Measurements from ENCODE around the gene CASP8AP2.
"Not testable (repeated sequence)": the region's sequence is repeated elsewhere in the genome, so short reads cannot be mapped to it uniquely, and the experiment has no call there.

The CASP8AP2 gene

DNA sequence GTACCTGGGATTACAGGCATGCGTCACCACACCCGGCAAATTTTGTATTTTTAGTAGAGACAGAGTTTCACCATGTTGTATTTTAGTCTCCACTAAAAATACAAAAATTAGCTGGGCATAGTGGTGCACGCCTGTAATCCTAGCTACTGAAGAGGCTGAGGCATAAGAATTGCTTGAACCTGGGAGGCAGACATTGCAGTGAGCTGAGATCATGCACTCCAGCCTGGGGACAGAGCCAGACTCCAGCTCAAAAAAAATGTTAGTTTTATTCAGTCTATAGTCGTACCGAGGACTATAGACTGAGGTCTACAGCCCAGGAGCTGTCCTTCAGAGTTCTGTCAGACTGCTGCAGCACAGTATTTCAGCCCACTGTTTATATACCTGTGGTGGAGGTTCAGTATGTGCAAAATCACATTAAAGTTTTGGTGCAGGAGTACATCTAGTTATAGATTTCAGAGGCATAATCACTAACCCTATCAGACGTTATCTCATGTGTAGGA lies 3.6 kb upstream of the CASP8AP2 start:
- peak; percentile 39 for DNase-seq

DNA sequence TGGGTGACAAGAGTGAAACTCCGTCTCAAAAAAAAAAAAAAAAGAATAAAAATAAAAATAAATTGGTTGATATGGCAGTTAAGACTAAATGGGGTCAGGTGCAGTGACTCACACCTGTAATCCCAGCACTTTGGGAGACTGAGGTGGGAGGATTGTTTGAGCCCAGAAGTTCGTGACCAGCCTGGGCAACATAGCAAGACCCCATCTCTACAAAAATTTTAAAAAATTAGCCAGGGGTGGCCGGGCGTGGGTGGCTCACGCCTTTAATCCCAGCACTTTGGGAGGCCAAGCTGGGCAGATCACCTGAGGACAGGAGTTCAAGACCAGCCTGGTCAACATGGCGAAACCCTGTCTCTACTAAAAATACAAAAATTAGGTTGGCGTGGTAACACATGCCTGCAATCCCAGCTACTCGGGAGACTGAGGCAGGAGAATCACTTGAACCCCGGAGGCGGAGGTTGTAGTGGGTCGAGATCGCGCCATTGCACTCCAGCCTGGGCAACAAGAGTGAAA lies 1.1 kb upstream of the CASP8AP2 start:
- not testable (repeated sequence) for DNase-seq

DNA sequence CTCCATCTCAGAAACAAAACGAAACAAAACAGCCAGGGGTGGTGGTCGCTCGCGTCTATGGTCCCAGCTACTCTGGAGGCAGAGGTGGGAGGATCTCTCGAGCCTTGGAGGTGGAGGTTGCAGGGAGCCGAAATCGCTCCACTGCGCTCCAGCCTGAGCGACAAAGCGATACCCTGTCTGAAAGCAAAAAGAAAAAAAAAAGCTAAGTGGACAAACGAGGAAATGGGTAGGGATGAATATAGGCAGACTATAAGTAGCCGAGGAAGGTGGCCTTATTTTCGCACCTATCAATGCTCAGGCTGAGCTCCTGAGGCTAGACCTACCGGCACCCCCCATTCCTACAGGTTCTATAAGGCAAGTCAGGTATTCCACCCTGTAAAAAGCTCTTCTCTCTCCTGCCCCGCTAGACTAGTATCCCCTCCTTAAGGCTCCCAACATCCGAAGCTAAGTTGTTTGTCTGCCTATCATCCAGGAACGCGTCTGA lies 650 bp upstream of the CASP8AP2 start:
- DNase-seq, result no peak

DNA sequence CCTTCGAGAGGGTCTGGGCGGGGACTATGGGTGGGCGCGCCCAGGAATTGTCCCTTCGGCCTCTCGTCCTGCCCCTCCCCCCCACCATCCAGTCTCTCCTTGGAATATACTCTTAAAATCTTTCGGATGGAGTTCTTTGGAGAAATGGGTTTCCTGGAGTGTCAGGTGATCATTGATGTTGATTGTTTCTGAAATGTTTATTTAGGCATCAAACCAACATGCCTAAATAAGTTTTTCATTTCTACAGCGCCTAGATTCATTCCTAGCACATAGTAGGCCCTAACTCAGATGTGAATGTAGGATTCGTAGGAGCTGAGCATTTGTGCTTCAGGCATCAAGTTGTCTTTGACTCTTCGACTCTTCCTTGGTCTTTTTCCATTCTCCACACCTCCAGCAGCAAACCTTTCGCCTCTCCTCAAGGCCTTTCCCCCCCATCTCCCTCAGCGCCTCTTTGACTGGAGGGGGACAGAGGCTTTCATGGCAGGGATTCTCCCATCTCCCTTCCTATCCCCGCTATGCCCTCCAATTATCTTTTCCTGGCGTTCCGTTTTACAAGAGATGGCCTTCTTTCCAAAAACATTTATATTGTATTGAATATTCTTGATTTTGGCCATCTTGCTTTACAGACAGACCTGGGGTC lies 610 bp downstream of the CASP8AP2 start:
- no peak for DNase-seq

DNA sequence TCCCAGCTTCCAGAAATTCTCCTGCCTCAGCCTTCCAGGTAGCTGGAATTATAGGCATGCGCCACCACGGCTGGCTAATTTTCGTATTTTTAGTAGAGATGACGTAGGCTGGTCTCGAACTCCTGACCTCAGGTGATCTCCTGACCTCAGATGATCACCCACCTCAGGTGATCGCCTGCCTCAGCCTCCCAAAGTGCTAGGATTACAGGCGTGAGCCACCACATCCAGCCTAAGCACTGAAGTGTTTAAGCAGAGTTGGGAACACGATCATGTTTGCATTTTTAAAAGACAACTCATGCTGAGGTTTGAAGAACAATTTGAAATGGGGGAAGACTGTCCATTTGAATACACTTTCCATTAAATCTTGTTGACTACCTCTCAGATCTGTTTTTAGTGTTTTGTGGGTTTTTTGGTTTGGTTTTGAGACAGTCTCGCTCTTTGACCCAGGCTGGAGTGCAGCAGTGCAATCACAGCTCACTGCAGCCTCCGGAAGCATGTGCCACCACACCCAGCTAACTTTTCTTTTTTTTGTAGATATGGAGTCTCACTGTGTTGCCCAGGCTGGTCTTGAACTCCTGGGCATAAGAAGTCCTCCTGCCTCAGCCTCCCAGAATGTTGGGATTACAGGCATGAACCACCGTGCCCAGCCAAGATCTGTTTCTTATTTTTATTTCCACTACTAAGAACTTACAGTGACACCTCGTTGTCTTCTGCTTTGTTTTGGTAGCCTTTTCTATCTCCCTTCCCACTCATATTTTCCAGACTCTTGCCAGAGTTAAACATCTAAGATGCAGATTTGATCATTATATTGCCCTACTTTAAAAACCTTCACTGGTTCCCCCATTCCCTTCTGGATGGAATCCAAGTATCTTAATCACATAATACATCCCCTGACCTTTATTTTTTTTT lies 5.5 kb downstream of the CASP8AP2 start:
- peak; percentile 8 for DNase-seq

DNA sequence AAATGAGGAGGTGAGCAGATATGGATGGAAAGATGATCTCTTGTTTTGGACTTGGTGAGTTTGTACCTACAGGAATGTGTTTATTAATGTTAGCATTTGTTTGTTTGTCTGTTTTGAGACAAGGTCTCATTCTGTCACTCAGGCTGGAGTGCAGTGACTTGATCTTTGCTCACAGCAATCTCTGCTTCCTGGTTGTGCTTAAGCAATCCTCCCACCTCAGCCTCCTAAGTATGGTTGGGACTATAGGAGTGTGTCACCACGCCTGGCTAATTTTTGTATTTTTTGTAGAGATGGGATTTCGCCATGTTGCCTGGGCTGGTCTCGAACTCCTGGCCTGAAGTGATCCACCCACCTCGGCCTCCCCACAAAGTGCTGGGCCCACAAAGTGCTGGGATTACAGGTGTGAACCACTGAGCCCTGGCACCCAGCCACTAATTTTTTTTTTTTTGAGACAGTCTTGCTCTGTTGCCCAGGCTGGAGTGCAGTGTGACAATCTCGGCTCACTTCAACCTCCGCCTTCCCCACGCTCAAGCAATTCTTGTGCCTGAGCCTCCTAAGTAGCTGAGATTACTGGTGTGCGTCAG lies 7.1 kb downstream of the CASP8AP2 start:
- no peak for DNase-seq

DNA sequence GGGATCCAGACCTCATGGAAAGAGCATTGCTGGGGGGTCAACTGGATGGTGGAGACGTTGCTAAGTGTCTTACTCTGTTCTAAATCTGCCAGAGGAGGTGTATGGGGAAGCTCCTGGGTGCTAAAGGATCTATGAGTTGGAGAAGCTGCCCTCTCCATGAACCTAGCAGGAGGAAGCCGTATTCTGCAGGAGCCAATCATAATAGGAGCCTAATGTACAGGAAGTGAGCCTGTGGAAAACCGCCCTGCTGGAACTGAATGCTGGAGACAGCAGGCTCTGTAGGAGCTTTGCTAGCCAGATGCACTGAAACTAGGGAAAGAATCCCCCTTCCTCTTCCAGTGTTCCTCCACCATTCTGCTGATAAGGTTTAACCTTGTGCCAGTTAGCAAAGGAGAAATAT lies 10.9 kb downstream of the CASP8AP2 start:
- DNase-seq, result peak; percentile 53

DNA sequence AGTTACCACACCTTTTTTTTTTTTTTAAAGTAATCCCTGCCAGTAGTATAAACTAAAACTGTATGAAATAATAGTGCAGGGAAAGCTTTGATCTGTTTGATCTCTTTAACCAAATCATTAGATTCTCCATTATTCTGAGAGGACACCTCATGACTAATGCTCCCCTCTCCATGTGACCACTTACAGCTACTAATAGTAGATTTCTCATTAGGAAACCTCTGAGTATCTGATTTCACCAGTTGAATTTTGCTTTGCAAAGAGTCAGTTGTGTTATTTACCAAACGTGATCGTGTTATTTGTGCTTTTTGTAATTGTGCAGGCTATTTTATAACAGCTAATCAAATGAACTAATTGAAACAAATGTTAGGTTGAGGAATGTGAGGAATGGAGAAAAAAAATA lies 12.5 kb downstream of the CASP8AP2 start:
- no peak for DNase-seq

DNA sequence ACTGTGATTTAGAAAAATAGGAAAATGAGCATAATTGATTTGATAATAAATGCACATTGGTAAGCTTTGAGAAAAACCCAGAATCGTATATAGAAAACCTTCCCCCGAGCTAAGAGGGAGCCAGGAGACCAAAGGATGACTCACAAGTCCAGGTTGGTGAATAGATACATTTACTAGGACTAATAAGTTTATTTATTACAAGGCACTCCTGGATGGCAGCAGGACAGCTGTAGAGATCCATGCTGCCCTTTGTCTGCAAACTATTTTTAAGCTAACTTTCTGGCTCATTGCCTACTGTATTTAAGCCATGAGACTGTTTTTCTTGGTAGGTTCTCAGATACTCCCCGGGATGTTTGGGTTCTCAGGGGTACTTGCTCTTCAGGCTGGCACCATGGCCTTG lies 13.4 kb downstream of the CASP8AP2 start:
- DNase-seq, result peak; percentile 28

DNA sequence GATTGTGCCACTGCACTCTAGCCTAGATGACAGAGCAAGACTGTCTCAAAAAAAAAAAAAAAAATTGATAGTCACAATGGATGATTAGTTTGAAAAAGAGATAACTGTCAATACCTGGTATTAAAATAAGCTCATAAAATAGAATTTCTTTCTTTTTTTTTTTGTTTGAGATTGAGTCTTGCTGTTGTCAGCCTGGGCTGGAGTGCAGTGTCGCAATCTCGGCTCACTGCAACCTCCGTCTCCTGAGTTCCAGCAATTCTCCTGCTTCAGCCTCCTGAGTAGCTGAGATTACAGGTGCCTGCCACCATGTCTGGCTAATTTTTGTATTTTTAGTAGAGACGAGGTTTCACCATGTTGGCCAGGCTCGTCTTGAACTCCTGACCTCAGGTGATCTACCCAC lies 17.8 kb downstream of the CASP8AP2 start:
- not testable (repeated sequence) for DNase-seq

DNA sequence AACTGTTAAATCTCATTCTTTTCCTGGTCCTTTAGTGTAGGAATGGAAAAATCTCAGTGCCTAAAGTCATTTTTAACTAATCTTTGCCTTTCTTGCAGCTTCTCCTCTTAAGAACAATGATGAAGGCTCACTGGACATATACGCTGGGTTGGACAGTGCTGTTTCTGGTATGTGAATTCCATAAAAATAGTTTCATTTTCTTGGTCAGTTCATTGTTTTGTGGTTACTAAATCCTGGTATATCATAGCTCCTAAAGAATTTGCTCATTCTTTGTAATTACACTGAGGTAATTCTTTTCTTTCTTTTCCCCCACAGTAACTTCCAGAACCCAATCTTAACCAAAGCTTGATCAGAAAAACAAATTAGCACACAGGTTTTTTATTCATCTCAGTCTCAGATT lies 23.4 kb downstream of the CASP8AP2 start:
- peak; percentile 27 for DNase-seq

DNA sequence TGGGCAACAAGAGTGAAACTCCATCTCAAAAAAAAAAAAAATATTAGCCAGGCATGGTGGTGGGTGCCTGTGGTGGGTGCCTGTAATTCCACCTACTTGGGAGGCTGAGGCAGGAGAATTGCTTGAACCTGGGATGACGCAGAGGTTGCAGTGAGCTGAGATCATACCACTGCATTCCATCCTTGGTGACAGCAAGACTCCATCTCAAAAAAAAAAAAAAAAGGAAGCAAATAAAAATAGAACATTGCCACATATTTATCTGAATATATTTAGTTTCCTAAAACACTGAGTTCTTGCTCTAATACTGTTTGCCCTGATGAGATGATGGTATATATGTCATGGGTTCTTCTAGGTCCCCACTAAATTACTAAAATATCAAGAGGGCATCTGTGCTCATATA lies 28.4 kb downstream of the CASP8AP2 start:
- DNase-seq, result no peak

DNA sequence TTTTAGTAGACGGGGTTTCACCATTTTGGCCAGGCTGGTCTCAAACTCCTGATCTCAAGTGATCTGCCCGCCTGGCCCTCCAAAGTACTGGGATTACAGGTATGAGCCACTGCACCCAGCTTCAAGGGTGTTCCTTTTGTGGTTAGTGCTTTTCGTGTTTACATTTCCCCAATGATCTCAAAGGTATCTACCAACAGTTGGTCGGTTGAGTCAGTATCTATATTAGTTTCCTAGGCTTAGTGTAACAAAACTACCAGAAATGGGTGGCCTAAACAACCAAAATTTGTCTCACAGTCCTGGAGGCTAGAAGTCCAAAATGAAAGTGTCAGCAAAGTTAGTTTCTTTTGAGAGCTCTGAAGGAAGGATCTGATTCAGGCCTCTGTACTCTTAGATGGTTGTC lies 30.1 kb downstream of the CASP8AP2 start:
- no peak for DNase-seq

DNA sequence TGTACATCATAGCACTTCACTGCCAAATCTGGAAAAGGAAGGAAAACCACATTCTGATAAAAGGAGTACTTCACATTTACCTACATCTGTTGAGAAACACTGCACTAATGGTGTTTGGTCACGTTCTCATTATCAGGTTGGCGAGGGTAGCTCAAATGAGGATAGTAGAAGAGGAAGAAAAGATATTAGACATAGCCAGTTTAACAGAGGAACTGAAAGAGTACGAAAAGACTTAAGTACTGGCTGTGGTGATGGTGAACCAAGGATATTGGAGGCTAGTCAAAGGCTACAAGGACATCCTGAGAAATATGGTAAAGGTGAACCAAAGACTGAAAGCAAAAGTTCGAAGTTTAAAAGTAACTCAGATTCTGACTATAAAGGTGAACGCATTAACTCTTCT lies 32.6 kb downstream of the CASP8AP2 start:
- no peak for DNase-seq

DNA sequence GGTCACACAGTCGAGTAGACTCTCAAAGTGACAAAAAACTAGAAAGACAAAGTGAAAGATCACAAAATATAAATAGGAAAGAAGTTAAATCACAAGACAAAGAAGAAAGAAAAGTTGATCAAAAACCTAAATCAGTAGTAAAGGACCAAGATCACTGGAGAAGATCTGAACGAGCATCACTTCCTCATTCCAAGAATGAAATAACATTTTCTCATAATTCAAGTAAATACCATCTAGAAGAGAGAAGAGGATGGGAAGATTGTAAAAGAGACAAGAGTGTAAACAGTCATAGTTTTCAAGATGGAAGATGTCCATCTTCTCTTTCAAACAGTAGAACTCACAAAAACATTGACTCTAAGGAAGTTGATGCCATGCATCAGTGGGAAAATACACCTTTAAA lies 33.0 kb downstream of the CASP8AP2 start:
- DNase-seq, result no peak

DNA sequence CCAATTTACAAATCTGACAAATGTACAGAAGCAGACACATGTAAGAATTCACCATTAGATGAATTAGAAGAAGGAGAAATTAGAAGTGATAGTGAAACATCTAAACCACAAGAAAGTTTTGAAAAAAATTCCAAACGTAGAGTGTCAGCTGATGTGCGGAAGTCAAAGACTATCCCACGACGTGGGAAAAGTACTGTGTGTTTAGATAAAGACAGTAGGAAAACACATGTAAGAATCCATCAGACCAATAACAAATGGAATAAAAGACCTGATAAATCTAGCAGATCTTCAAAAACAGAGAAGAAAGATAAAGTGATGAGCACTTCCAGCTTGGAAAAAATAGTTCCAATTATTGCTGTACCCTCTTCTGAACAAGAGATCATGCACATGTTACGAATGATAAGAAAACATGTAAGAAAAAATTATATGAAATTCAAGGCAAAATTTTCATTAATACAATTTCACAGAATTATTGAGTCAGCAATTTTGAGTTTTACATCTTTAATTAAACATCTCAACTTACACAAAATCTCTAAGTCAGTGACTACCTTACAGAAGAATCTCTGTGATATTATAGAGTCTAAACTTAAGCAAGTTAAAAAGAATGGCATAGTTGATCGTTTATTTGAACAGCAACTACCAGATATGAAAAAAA lies 36.5 kb downstream of the CASP8AP2 start:
- DNase-seq, result no peak

DNA sequence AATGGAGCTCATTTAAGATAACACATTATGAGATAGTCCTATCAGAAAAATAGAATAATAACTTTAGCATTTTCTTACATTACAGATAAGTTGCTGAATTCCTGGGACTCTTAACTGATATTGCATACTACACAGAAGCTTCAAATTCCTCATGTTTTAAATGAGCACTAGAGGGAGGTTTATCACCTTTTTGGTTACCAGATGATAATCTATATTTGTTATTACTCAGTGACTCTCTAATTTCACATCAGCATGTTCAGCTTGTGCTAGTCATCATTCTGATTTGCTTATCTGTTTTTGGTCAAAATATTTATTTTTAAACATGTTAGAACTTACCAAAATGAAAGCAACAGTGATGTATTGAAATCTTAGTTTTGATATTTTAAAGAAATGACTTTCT lies 44.0 kb downstream of the CASP8AP2 start:
- no peak for DNase-seq

DNA sequence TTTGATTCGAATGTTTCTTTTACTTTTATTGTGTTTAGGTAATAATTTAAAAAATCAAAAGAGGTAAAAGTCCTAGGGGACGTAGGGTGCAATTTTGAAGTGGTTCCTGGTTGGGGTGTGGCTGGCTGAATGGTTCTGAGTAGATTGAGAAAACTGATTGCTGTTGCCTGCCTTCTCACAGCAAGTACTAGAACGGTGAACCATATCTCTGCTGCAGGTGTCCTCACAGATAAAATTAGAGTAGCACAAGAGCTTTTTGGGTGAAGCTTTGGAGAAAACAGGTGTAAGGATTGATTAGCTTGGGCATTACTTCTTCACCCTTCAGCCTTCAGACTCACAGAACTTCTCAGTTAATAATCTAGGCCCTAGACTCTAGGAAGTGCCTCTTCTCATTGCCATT lies 44.8 kb downstream of the CASP8AP2 start:
- DNase-seq, result no peak

DNA sequence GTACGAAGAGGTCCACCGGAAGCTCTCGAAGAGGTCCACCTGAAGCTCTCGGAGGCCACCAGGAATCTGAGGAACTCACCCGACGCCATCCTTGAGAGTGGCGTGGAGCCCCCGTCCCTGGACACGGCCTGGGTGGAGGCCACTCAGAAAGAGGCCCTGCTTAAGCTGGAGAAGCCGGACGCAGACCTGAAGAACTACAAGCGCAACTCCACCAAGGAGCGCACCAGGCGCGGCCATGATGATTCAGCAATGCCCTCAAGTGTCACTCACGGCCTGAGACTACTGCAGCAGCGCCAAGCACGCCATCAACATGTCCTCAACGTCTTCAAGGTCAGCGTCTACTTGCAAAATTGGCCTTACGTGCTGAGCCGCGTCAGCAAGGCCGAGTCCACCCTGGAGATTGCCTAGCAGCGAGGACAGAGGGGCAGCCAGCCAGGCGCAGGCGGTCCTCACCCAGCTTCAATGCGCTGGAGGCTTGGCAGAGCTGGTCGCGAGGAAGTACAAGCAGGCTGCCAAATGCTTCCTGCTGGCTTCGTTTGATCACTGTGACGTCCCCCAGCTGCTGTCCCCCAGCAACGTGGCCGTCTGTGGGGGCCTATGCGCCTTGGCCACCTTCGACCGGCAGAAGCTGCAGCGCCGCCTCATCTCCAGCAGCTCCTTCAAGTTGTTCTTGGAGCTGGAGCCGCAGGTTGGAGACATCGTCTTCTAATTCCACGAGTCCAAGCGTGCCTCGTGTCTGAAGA lies 56.9 kb downstream of the CASP8AP2 start:
- DNase-seq, result no peak

DNA sequence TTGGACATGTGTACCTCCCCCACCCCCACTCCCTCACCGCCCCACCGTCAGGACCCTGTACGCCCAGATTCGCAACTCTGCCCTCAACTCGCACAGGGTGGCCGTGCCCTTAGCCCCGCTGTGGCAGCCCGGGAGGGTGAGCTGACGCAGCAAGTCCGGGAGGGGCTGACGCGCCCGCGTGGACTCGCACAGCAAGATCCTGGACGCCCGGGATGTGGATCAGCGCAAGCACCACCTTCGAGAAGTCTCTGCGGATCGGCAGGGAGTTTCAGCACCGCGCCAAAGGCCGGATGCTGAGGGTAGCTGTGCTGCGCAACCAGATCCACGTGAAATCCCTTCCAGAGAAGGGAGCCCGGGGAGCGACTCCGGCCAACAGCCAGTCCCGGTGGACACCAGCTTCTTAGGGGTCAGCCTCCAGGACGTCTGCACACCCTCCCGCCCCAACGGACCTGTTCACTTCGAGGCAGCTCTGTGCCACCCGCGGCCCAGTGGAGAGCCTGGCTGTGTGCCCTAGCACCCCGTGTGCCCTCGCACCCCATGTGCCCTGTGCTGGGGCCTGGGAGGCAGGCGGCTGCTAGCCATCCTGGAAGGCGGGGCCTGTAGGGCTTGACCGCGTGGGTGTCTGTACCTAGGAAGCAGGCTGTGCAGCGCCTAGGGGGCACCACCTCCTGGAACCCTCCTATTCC lies 57.9 kb downstream of the CASP8AP2 start:
- no peak for DNase-seq

DNA sequence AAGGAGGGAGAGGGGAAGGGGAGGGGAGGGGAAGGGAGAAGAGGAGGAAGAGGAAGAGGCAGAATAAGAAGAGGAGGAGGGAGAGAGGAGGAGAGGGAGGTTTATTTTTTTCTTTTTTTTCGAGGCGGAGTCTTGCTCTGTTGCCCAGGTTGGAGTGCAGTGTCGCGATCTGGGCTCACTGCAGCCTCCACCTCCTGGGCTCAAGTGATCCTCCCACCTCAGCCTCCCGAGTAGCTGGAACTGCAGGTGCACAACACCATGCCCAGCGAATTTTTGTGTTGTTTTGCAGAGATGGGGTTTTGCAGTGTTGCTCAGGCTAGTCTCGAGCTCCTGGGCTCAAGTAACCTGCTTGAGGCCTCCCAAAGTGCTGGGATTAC lies 58.4 kb downstream of the CASP8AP2 start:
- DNase-seq, result no peak

DNA sequence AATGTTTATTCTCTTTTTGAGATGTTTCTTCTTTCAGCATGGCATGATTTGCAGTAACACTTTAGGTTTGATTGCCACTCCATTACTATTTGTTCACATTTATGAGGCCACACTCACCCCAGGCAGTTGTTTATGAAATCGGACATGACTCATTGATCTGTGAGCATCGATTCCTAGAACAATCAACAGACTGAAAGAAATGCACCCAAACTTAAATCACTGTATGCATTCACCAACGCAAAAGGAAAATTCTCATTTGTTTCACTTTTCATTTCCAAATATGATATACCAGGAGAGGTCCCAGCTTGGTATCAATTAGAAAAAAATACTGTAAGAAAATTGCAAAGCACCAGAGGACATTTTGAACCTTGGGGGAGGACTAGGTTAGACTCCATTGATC lies 59.2 kb downstream of the CASP8AP2 start:
- DNase-seq, result no peak

Measured in fibroblast of skin of right quadriceps (primary cell).